ENCODE measurements around the gene KEAP1. TPM values are rescaled to one million over a fixed set of nuclear protein-coding genes. Genes with fewer than 3 reads are reported as not detected.

The KEAP1 gene
- total and polyA plus RNA-seq, 9 of the 15 experiments (the other 6 are each of a cell fraction or from before 2014, with no cell fraction given), result 2.1 to 95.6 (median 64.3) TPM

GRCh38 chr19:10474962-10475451 lies 28.1 kb downstream of the KEAP1 start (continued):
- TF ChIP-seq, protein P1, sequence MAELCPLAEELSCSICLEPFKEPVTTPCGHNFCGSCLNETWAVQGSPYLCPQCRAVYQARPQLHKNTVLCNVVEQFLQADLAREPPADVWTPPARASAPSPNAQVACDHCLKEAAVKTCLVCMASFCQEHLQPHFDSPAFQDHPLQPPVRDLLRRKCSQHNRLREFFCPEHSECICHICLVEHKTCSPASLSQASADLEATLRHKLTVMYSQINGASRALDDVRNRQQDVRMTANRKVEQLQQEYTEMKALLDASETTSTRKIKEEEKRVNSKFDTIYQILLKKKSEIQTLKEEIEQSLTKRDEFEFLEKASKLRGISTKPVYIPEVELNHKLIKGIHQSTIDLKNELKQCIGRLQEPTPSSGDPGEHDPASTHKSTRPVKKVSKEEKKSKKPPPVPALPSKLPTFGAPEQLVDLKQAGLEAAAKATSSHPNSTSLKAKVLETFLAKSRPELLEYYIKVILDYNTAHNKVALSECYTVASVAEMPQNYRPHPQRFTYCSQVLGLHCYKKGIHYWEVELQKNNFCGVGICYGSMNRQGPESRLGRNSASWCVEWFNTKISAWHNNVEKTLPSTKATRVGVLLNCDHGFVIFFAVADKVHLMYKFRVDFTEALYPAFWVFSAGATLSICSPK (IDR thresholded peaks at IDR 0.05; ENCODE audit: borderline replicate concordance), result no peak
- TF ChIP-seq GTF2B (IDR thresholded peaks at IDR 0.05; ENCODE audit: extremely low read depth, insufficient read length) (no peak), SLC30A9 (CRISPR knock-in tag; IDR thresholded peaks at IDR 0.05) (no peak), JUND (IDR thresholded peaks at IDR 0.05; ENCODE audit: borderline replicate concordance, low read depth, low read length) (peak; percentile 44; the same call in 1 of the 2 replicates), JUND (tag; IDR thresholded peaks at IDR 0.05; ENCODE audit: borderline replicate concordance, low read depth, low read length) (peak; percentile 20; the same call in 1 of the 3 replicates), ZNF311 (CRISPR knock-in tag; IDR thresholded peaks at IDR 0.05) (no peak), KLF6 (CRISPR knock-in tag; IDR thresholded peaks at IDR 0.05; ENCODE audit: borderline replicate concordance) (no peak), PHB2 (IDR thresholded peaks at IDR 0.05; ENCODE audit: low read depth) (no peak), THRAP3 (IDR thresholded peaks at IDR 0.05; ENCODE audit: borderline replicate concordance) (no peak), FOXP1 (CRISPR knock-in tag; IDR thresholded peaks at IDR 0.05) (no peak), ZNF551 (CRISPR knock-in tag; IDR thresholded peaks at IDR 0.05) (no peak), E2F3 (CRISPR knock-in tag; IDR thresholded peaks at IDR 0.05) (no peak), MCM2 (IDR thresholded peaks at IDR 0.05; ENCODE audit: low read depth) (no peak), ZNF586 (CRISPR knock-in tag; conservative IDR thresholded peaks at IDR 0.05) (no peak), ZNF175 (CRISPR knock-in tag; IDR thresholded peaks at IDR 0.05; ENCODE audit: low read depth) (no peak), SP2 (IDR thresholded peaks at IDR 0.05; ENCODE audit: extremely low read depth, low read depth, low read length, poor library complexity, severe bottlenecking) (no peak), NCOA2 (IDR thresholded peaks at IDR 0.05; ENCODE audit: partially characterized antibody in 2 of 2) (no peak), FOXK1 (CRISPR knock-in tag; IDR thresholded peaks at IDR 0.05; ENCODE audit: borderline replicate concordance) (no peak), CGGBP1 (CRISPR knock-in tag; IDR thresholded peaks at IDR 0.05) (no peak), LARP7 (IDR thresholded peaks at IDR 0.05) (peak; percentile 58; the same call in 1 of the 2 replicates), KHSRP (IDR thresholded peaks at IDR 0.05) (no peak), NR2C2 (CRISPR knock-in tag; IDR thresholded peaks at IDR 0.05) (no peak), NR2C2 (tag; IDR thresholded peaks at IDR 0.05) (no peak), LEF1 (IDR thresholded peaks at IDR 0.05) (0 out of 2 replicates have a peak, but pooled peaks have one; percentile 25), SMARCC2 (IDR thresholded peaks at IDR 0.05; ENCODE audit: low read depth) (0 out of 2 replicates have a peak, but pooled peaks have one; percentile 18), MTA1 (IDR thresholded peaks at IDR 0.05; ENCODE audit: borderline replicate concordance) (peak; percentile 49; the same call in 1 of the 2 replicates), TAL1 (IDR thresholded peaks at IDR 0.05) (peak; percentile 45), ARID3B (CRISPR knock-in tag; IDR thresholded peaks at IDR 0.05; ENCODE audit: borderline replicate concordance) (no peak)

Data from K562 (cell line).